SU-DHL-6 (cell line): ENCODE data around the gene EPB41L5.

ENCODE experiments used
- H2AFZ ChIP-seq: fragments of 200-600 bp; sonication (generic); 2 replicates; pipeline ENCODE4 v1.6.1; 2014; ENCODE audit warnings: low read depth, mild to moderate bottlenecking, moderate library complexity, mixed read lengths, antibody characterized with exemption, low read length; ENCODE audit not compliant: severe bottlenecking
- H3F3A ChIP-seq: fragments of 200-600 bp; shearing (Covaris generic); 2 replicates; pipeline ENCODE4 v1.6.0; 2016; ENCODE audit warnings: antibody characterized with exemption, mild to moderate bottlenecking; ENCODE audit not compliant: insufficient read depth
- H3K27ac ChIP-seq: fragments of 200-600 bp; sonication (generic); 2 replicates; pipeline ENCODE4 v1.5.1; 2016; ENCODE audit warnings: low read depth, mild to moderate bottlenecking, low read length, moderate library complexity, mixed read lengths
- H3K27me3 ChIP-seq: fragments of 200-600 bp; sonication (generic), shearing (Covaris generic); 2 replicates; pipeline ENCODE4 v1.6.0; 2014; ENCODE audit warnings: mild to moderate bottlenecking, low read length
- H3K36me3 ChIP-seq: fragments of 200-600 bp; sonication (generic); 2 replicates; pipeline ENCODE4 v1.6.1; 2014; ENCODE audit warnings: mild to moderate bottlenecking, low read length, mixed read lengths
- H3K4me2 ChIP-seq: fragments of 300-600, 200-600 bp; shearing (Covaris generic), sonication (generic); 2 replicates; pipeline ENCODE4 v1.6.0; 2014; ENCODE audit warnings: low read length, low read depth, mild to moderate bottlenecking; ENCODE audit not compliant: poor library complexity, severe bottlenecking
- H3K4me3 ChIP-seq: fragments of 200-600 bp; sonication (generic); 2 replicates; pipeline ENCODE4 v1.5.1; 2014; ENCODE audit warnings: antibody characterized with exemption, low read length, mild to moderate bottlenecking, mixed read lengths; ENCODE audit not compliant: insufficient read depth, poor library complexity, severe bottlenecking
- H3K79me2 ChIP-seq: fragments of 200-600 bp; sonication (generic); 2 replicates; pipeline ENCODE4 v1.6.1; 2014; ENCODE audit warnings: mild to moderate bottlenecking, low read length, moderate library complexity; ENCODE audit not compliant: insufficient read depth
- H3K9ac ChIP-seq: fragments of 200-600 bp; sonication (generic); 2 replicates; pipeline ENCODE4 v1.7.0; 2014; ENCODE audit warnings: mild to moderate bottlenecking, low read length
- H3K9me2 ChIP-seq: fragments of 200-600 bp; sonication (generic); replicated peaks from 2 replicates; pipeline ENCODE4 v1.6.1; 2014; ENCODE audit warnings: low read length; ENCODE audit not compliant: insufficient read depth
- H3K9me3 ChIP-seq: fragments of 200-600 bp; sonication (generic); 2 replicates; pipeline ENCODE4 v1.6.1; 2014; ENCODE audit warnings: low read length, mixed read lengths; ENCODE audit not compliant: insufficient read depth
- H4K20me1 ChIP-seq: fragments of 200-600 bp; sonication (generic); 2 replicates; pipeline ENCODE4 v1.6.1; 2014; ENCODE audit warnings: low read depth, mild to moderate bottlenecking, antibody characterized with exemption, low read length, moderate library complexity, mixed read lengths
- CTCF ChIP-seq: fragments of 200-600 bp; sonication (generic); IDR thresholded peaks from one replicate; pipeline ENCODE4 v1.5.1; 2017; ENCODE audit warnings: antibody characterized with exemption, mild to moderate bottlenecking, low read length, moderate library complexity; ENCODE audit not compliant: insufficient read depth, poor library complexity, severe bottlenecking
- EZH2phosphoT487 ChIP-seq: fragments of 200-600 bp; sonication (generic), shearing (Covaris generic); conservative IDR thresholded peaks from 2 replicates; pipeline ENCODE4 v1.6.1; 2018; ENCODE audit warnings: mild to moderate bottlenecking, antibody characterized with exemption, low read length, moderate library complexity, mixed read lengths

Gene EPB41L5

GRCh38 chr2:120225549-120226065, 212.7 kb downstream of the EPB41L5 start:
- no peaks in the 10 kb centered on the region for H3K9me2 ChIP-seq
- no peak overlapping the region for H3K9ac ChIP-seq
- no peak overlapping the region for H3K4me3 ChIP-seq
- no peaks in the 10 kb centered on the region for H3K9me3 ChIP-seq
- no peaks in the 10 kb centered on the region for H3K79me2 ChIP-seq
- H3F3A ChIP-seq: no peaks in the 10 kb centered on the region
- no peaks in the 10 kb centered on the region for H4K20me1 ChIP-seq
- no peaks in the 10 kb centered on the region for H3K36me3 ChIP-seq
- no peak overlapping the region for H2AFZ ChIP-seq
- no peak overlapping the region for H3K27ac ChIP-seq
- H3K27me3 ChIP-seq: no peaks in the 10 kb centered on the region
- H3K4me2 ChIP-seq: no peak overlapping the region
- no peak for TF ChIP-seq CTCF
- no peak for TF ChIP-seq EZH2phosphoT487

- H2AFZ ChIP-seq: no peak overlapping the region
- no peaks in the 10 kb centered on the region for H3K79me2 ChIP-seq
- H3K27me3 ChIP-seq: no peaks in the 10 kb centered on the region
- H3K9me2 ChIP-seq: no peaks in the 10 kb centered on the region
- H3F3A ChIP-seq: no peaks in the 10 kb centered on the region
- H3K9me3 ChIP-seq: no peaks in the 10 kb centered on the region
- H3K27ac ChIP-seq: no peak overlapping the region
- no peak overlapping the region for H3K4me3 ChIP-seq
- no peak overlapping the region for H3K4me2 ChIP-seq
- no peaks in the 10 kb centered on the region for H3K36me3 ChIP-seq
- no peaks in the 10 kb centered on the region for H4K20me1 ChIP-seq
- TF ChIP-seq EZH2phosphoT487 (no peak), CTCF (no peak)
- H3K9ac ChIP-seq: no peak overlapping the region
Measured at GRCh38 chr2:120226316-120226715, 213.4 kb downstream of the EPB41L5 start.

GRCh38 chr2:120227111-120227991, 214.5 kb downstream of the EPB41L5 start:
- Histone ChIP-seq H3K4me2 (no peak overlapping the region), H3K9ac (no peak overlapping the region), H3K9me3 (no peaks in the 10 kb centered on the region), H3K36me3 (no peaks in the 10 kb centered on the region), H3K9me2 (no peaks in the 10 kb centered on the region), H3K27ac (no peak overlapping the region), H3K27me3 (no peaks in the 10 kb centered on the region), H3K4me3 (no peak overlapping the region), H2AFZ (no peak overlapping the region), H3F3A (no peaks in the 10 kb centered on the region), H4K20me1 (no peaks in the 10 kb centered on the region), H3K79me2 (no peaks in the 10 kb centered on the region)
- no peak for TF ChIP-seq CTCF
- TF ChIP-seq EZH2phosphoT487: no peak
